ENCODE data around the gene TDRD9.

GRCh38 chr14:104051092-104051813 is 123.0 kb downstream of the TDRD9 start:
- TF ChIP-seq CTCF (conservative IDR thresholded peaks at IDR 0.05; ENCODE audit: low read depth, low read length) (no peak), EZH2 (IDR thresholded peaks at IDR 0.05; ENCODE audit: borderline replicate concordance, low read depth, low read length, poor library complexity, severe bottlenecking) (no peak)
